OCI-LY1 (cell line): ENCODE results near the gene GATA6.
"Not testable (repeated sequence)": the region's sequence is repeated elsewhere in the genome, so short reads cannot be mapped to it uniquely, and the experiment has no call there.

Experiments
- H2AFZ ChIP-seq: fragments of 200-600 bp; sonication (generic), shearing (Covaris generic); 2 replicates; pipeline ENCODE4 v1.6.0; 2014; ENCODE audit warnings: antibody characterized with exemption, mild to moderate bottlenecking, low read length
- H3F3A ChIP-seq: fragments of 200-600 bp; sonication (generic), shearing (Covaris generic); 2 replicates; pipeline ENCODE4 v1.6.0; 2014; ENCODE audit warnings: mild to moderate bottlenecking, antibody characterized with exemption, low read length, moderate library complexity; ENCODE audit not compliant: insufficient read depth
- H3K27ac ChIP-seq: fragments of 200-600 bp; sonication (generic); 2 replicates; pipeline ENCODE4 v1.5.1; 2014; ENCODE audit warnings: low read length, mixed run types, mild to moderate bottlenecking, low read depth; ENCODE audit not compliant: poor library complexity, severe bottlenecking
- H3K27me3 ChIP-seq: fragments of 200-600 bp; sonication (generic); 2 replicates; pipeline ENCODE4 v1.6.0; 2014; ENCODE audit warnings: antibody characterized with exemption, mild to moderate bottlenecking, low read length, moderate library complexity; ENCODE audit not compliant: insufficient read depth
- H3K36me3 ChIP-seq: fragments of 200-600 bp; sonication (generic); 2 replicates; pipeline ENCODE4 v1.6.1; 2014; ENCODE audit warnings: mild to moderate bottlenecking, antibody characterized with exemption, low read length, moderate library complexity, mixed read lengths; ENCODE audit not compliant: insufficient read depth
- H3K4me1 ChIP-seq: fragments of 200-600 bp; sonication (generic); 2 replicates; pipeline ENCODE4 v1.5.1; 2014; ENCODE audit warnings: mild to moderate bottlenecking, low read length, moderate library complexity; ENCODE audit not compliant: insufficient read depth, severe bottlenecking
- H3K4me2 ChIP-seq: fragments of 200-600 bp; sonication (generic), shearing (Covaris generic); 2 replicates; pipeline ENCODE4 v1.6.1; 2014; ENCODE audit warnings: low read length
- H3K4me3 ChIP-seq: fragments of 200-600 bp; sonication (generic); 2 replicates; pipeline ENCODE4 v1.5.1; 2014; ENCODE audit warnings: low read length, low read depth, mild to moderate bottlenecking, mixed read lengths; ENCODE audit not compliant: poor library complexity, severe bottlenecking
- H3K79me2 ChIP-seq: fragments of 200-600 bp; shearing (Covaris generic); 2 replicates; pipeline ENCODE4 v1.6.1; 2016; ENCODE audit warnings: mixed run types, low read length, mixed read lengths; ENCODE audit not compliant: insufficient read depth
- H3K9ac ChIP-seq: fragments of 200-600 bp; sonication (generic), shearing (Covaris generic); 2 replicates; pipeline ENCODE4 v1.6.1; 2014; ENCODE audit warnings: mild to moderate bottlenecking, low read length, mixed read lengths
- H3K9me2 ChIP-seq: fragments of 200-600 bp; sonication (generic), shearing (Covaris generic); 2 replicates; pipeline ENCODE4 v1.6.1; 2014; ENCODE audit warnings: low read depth, mild to moderate bottlenecking, low read length, mixed read lengths
- H3K9me3 ChIP-seq: fragments of 200-600 bp; shearing (Covaris generic); 2 replicates; pipeline ENCODE4 v1.6.1; 2014; ENCODE audit warnings: low read length, mixed read lengths
- H4K20me1 ChIP-seq: fragments of 200-600 bp; sonication (generic), shearing (Covaris generic); 2 replicates; pipeline ENCODE4 v1.6.0; 2016; ENCODE audit warnings: mild to moderate bottlenecking, low read length; ENCODE audit not compliant: insufficient read depth
- CTCF ChIP-seq: fragments of 200-600 bp; sonication (generic), shearing (Covaris generic); IDR thresholded peaks from 2 replicates; pipeline ENCODE4 v1.5.1; 2017; ENCODE audit warnings: mild to moderate bottlenecking, antibody characterized with exemption, low read length, moderate library complexity, mixed read lengths
- EZH2 ChIP-seq: fragments of 200-600 bp; sonication (generic), shearing (Covaris generic); IDR thresholded peaks from 2 replicates; pipeline ENCODE4 v1.8.0; 2017; ENCODE audit warnings: borderline replicate concordance, mixed run types, mild to moderate bottlenecking, antibody characterized with exemption, low read length, moderate library complexity, mixed read lengths

GATA6 gene

GRCh38 chr18:22194151-22194598 is 24.8 kb downstream of the GATA6 start:
- H3K9ac ChIP-seq = no peak overlapping the region
- H2AFZ ChIP-seq = no peak overlapping the region
- no peaks in the 10 kb centered on the region for H3K9me3 ChIP-seq
- H3K4me2 ChIP-seq = no peak overlapping the region
- H3K27me3 ChIP-seq = no peaks in the 10 kb centered on the region
- no peaks in the 10 kb centered on the region for H3K4me1 ChIP-seq
- TF ChIP-seq CTCF (no peak), EZH2 (no peak)
- H3K4me3 ChIP-seq = no peak overlapping the region
- H3F3A ChIP-seq = no peaks in the 10 kb centered on the region
- H3K27ac ChIP-seq = no peak overlapping the region
- no peaks in the 10 kb centered on the region for H4K20me1 ChIP-seq
- H3K9me2 ChIP-seq = no peaks in the 10 kb centered on the region
- no peaks in the 10 kb centered on the region for H3K36me3 ChIP-seq
- no peaks in the 10 kb centered on the region for H3K79me2 ChIP-seq

- Histone ChIP-seq H3K79me2 (no peaks in the 10 kb centered on the region), H3F3A (no peaks in the 10 kb centered on the region), H3K27me3 (no peaks in the 10 kb centered on the region), H2AFZ (no peak overlapping the region), H3K9ac (no peak overlapping the region), H3K4me1 (no peaks in the 10 kb centered on the region), H3K4me3 (no peak overlapping the region), H3K4me2 (no peak overlapping the region), H3K9me2 (no peaks in the 10 kb centered on the region), H3K27ac (no peak overlapping the region), H3K36me3 (no peaks in the 10 kb centered on the region), H3K9me3 (no peaks in the 10 kb centered on the region), H4K20me1 (no peaks in the 10 kb centered on the region)
- TF ChIP-seq EZH2 = no peak
- TF ChIP-seq CTCF = no peak
These were observed 25.7 kb downstream of the GATA6 start for GRCh38 chr18:22195052-22195451.

- not testable (repeated sequence) for H3K4me1 ChIP-seq, H3K79me2 ChIP-seq, H3K27ac ChIP-seq, H4K20me1 ChIP-seq, H3F3A ChIP-seq, H3K36me3 ChIP-seq, H3K4me2 ChIP-seq, H3K9me2 ChIP-seq, H3K9me3 ChIP-seq, H3K27me3 ChIP-seq, H2AFZ ChIP-seq, H3K4me3 ChIP-seq, H3K9ac ChIP-seq
These were observed 27.6 kb downstream of the GATA6 start for GRCh38 chr18:22196943-22197342.

- Histone ChIP-seq H3K9ac (no peak overlapping the region), H3K27ac (no peak overlapping the region), H3K27me3 (no peaks in the 10 kb centered on the region), H3K4me2 (no peak overlapping the region), H3F3A (no peaks in the 10 kb centered on the region), H3K36me3 (no peaks in the 10 kb centered on the region), H2AFZ (no peak overlapping the region), H3K4me3 (no peak overlapping the region), H3K9me2 (no peaks in the 10 kb centered on the region), H3K9me3 (no peaks in the 10 kb centered on the region), H3K4me1 (no peaks in the 10 kb centered on the region), H3K79me2 (no peaks in the 10 kb centered on the region), H4K20me1 (no peaks in the 10 kb centered on the region)
- TF ChIP-seq CTCF (no peak), EZH2 (no peak)
These were observed 28.3 kb downstream of the GATA6 start for GRCh38 chr18:22197668-22198067.
